CD4-positive, alpha-beta memory T cell (primary cell): Measurements from ENCODE around the gene ARIH2. TPM values are rescaled to one million over a fixed set of nuclear protein-coding genes. Genes with fewer than 3 reads are reported as not detected.

Source experiments
- CTCF ChIA-PET: fragments of 350-600 bp; sonication (Branson Sonifier 250); formaldehyde crosslinking; loops from one replicate; lab custom pipeline; 2021; ENCODE audit warnings: inconsistent platforms; ENCODE audit not compliant: partially characterized antibody; lab: Charles Lee
- POLR2A ChIA-PET: fragments of 350-600 bp; sonication (Branson Sonifier 250); formaldehyde crosslinking; loops from one replicate; lab custom pipeline; 2021; ENCODE audit not compliant: partially characterized antibody; lab: Charles Lee
- DNase-seq, 5 donors: peaks; one replicate each; pipeline versions ENCODE4 v3.0.0 to v3.0.0-alpha.2; 2020 to 2022; ENCODE audit warnings: mixed read lengths in 1 of 5
- H3K27ac ChIP-seq: one replicate; pipeline ENCODE4 v1.7.0; 2013; ENCODE audit warnings: low read depth, low read length
- H3K27me3 ChIP-seq: 2 replicates; pipeline ENCODE4 v1.7.0; 2013; ENCODE audit warnings: mild to moderate bottlenecking, low read length, moderate library complexity; ENCODE audit not compliant: insufficient read depth
- H3K36me3 ChIP-seq: 2 replicates; pipeline ENCODE4 v1.7.0; 2013; ENCODE audit warnings: mild to moderate bottlenecking, low read length, moderate library complexity; ENCODE audit not compliant: insufficient read depth
- H3K4me1 ChIP-seq: 2 replicates; pipeline ENCODE4 v1.7.0; 2013; ENCODE audit warnings: mild to moderate bottlenecking, low read length, moderate library complexity; ENCODE audit not compliant: insufficient read depth
- H3K4me3 ChIP-seq, 2 donors: one replicate each; pipeline ENCODE4 v1.7.0; 2013; ENCODE audit warnings: low read length in 2 of 2, mild to moderate bottlenecking in 1 of 2
- H3K9me3 ChIP-seq, 2 donors: one replicate each; pipeline ENCODE4 v1.7.0; 2013; ENCODE audit warnings: low read length in 2 of 2, control low read depth in 1 of 2; ENCODE audit not compliant: control insufficient read depth in 1 of 2
- H3K27ac Mint-ChIP-seq, 7 donors: one replicate each; pipeline ENCODE4 v1.8.0; 2020 to 2021; ENCODE audit warnings: mixed read lengths in 7 of 7, mild to moderate bottlenecking in 6 of 7, inconsistent platforms in 3 of 7, moderate library complexity in 3 of 7
- H3K27me3 Mint-ChIP-seq, 2 donors: one replicate each; pipeline ENCODE4 v1.8.0; 2020 to 2021; ENCODE audit warnings: mixed read lengths in 2 of 2
- H3K36me3 Mint-ChIP-seq, 2 donors: one replicate each; pipeline ENCODE4 v1.8.0; 2020 to 2021; ENCODE audit warnings: mixed read lengths in 2 of 2, inconsistent platforms in 1 of 2, mild to moderate bottlenecking in 1 of 2
- H3K4me1 Mint-ChIP-seq, 4 donors: one replicate each; pipeline ENCODE4 v1.8.0; 2020 to 2021; ENCODE audit warnings: mixed read lengths in 4 of 4, mild to moderate bottlenecking in 1 of 4
- H3K4me3 Mint-ChIP-seq, 8 donors: one replicate each; pipeline ENCODE4 v1.8.0; 2020 to 2021; ENCODE audit warnings: mixed read lengths in 8 of 8, mild to moderate bottlenecking in 7 of 8, moderate library complexity in 6 of 8, inconsistent platforms in 3 of 8
- H3K9me3 Mint-ChIP-seq, 8 donors: one replicate each; pipeline ENCODE4 v1.8.0; 2020 to 2021; ENCODE audit warnings: mixed read lengths in 8 of 8, mild to moderate bottlenecking in 5 of 8, inconsistent platforms in 3 of 8, moderate library complexity in 1 of 8
- intact Hi-C: fragments of 100-400 bp; cut with micrococcal nuclease; formaldehyde crosslinking; loops from one replicate; pipeline ENCODE4 v1.15.1; 2023
- polyA plus RNA-seq, 2 donors: library from polyadenylated mRNA; unstranded; fragments of 300-500 nt; fragmentation: Illumina TruSeq; gene quantifications; one replicate each; pipeline ENCODE4 v1.2.3, GENCODE V29; 2021
- total RNA-seq, 2 experiments: library from RNA; stranded (reverse); gene quantifications; one replicate each; pipeline ENCODE4 v1.2.3, GENCODE V29; 2021

The ARIH2 gene
- total and polyA plus RNA-seq, 4 experiments from 2014 or later, result 109 to 153 (median 145) TPM

- H3K4me3 ChIP-seq, result no peak overlapping the region
- no peaks in the 10 kb centered on the region for H3K27me3 Mint-ChIP-seq
- CTCF ChIA-PET, result interaction anchor here (1.1 kb wide), 1 partner anchor 14 kb away, joined by 5 read pairs; no protein-coding TSS in a partner anchor
- peaks cover 12% of the 10 kb centered on the region for H3K36me3 ChIP-seq
- DNase-seq, result no peak
- peaks cover 26% of the 10 kb centered on the region for H3K4me1 ChIP-seq
- peak overlapping the region in 5 of 7 donors; percentile 15 to 79 (median 19) for H3K27ac Mint-ChIP-seq
- intact Hi-C loops, result no loop called here
- H3K4me3 Mint-ChIP-seq, result no peak overlapping the region
- H3K27me3 ChIP-seq, result no peaks in the 10 kb centered on the region
- H3K9me3 Mint-ChIP-seq, result peaks cover 0 to 1% (median 0%) of the 10 kb centered on the region in 8 donors
- H3K4me1 Mint-ChIP-seq, result peaks cover 27 to 45% (median 37%) of the 10 kb centered on the region in 4 donors
- no peaks in the 10 kb centered on the region for H3K9me3 ChIP-seq
- H3K36me3 Mint-ChIP-seq, result peaks cover 27 to 38% of the 10 kb centered on the region in 2 donors
- no peak overlapping the region for H3K27ac ChIP-seq
- POLR2A ChIA-PET, result no interaction called here
These were observed 19.5 kb downstream of the ARIH2 start for GRCh38 chr3:48938156-48938555.

GRCh38 chr3:48938689-48939088 is 20.0 kb downstream of the ARIH2 start:
- POLR2A ChIA-PET, result no interaction called here
- no peak overlapping the region for H3K27ac ChIP-seq
- H3K4me1 Mint-ChIP-seq, result peaks cover 30 to 47% (median 38%) of the 10 kb centered on the region in 4 donors
- H3K36me3 ChIP-seq, result peaks cover 11% of the 10 kb centered on the region
- H3K4me3 Mint-ChIP-seq, result no peak overlapping the region
- peaks cover 28 to 37% of the 10 kb centered on the region in 2 donors for H3K36me3 Mint-ChIP-seq
- H3K9me3 Mint-ChIP-seq, result peaks cover 0 to 1% (median 0%) of the 10 kb centered on the region in 8 donors
- H3K27ac Mint-ChIP-seq, result peak overlapping the region in 5 of 7 donors; percentile 10 to 79 (median 19)
- H3K27me3 Mint-ChIP-seq, result no peaks in the 10 kb centered on the region
- DNase-seq, result no peak
- CTCF ChIA-PET, result interaction anchor here (1.1 to 1.2 kb wide), 2 partner anchors 12 to 13 kb away, joined by 4 to 5 read pairs; no protein-coding TSS in a partner anchor
- no peaks in the 10 kb centered on the region for H3K9me3 ChIP-seq
- H3K4me3 ChIP-seq, result no peak overlapping the region
- intact Hi-C loops, result no loop called here
- H3K27me3 ChIP-seq, result no peaks in the 10 kb centered on the region
- peaks cover 26% of the 10 kb centered on the region for H3K4me1 ChIP-seq

GRCh38 chr3:48945432-48945831 is 26.8 kb downstream of the ARIH2 start:
- no peak for DNase-seq
- peaks cover 20 to 31% (median 27%) of the 10 kb centered on the region in 4 donors for H3K4me1 Mint-ChIP-seq
- no peaks in the 10 kb centered on the region for H3K9me3 Mint-ChIP-seq
- ChIA-PET CTCF (no interaction called here), POLR2A (no interaction called here)
- no peaks in the 10 kb centered on the region for H3K9me3 ChIP-seq
- H3K27me3 Mint-ChIP-seq, result no peaks in the 10 kb centered on the region
- no peak overlapping the region for H3K4me3 Mint-ChIP-seq
- no peak overlapping the region for H3K27ac ChIP-seq
- H3K27ac Mint-ChIP-seq, result peak overlapping the region; percentile 19 to 90 (median 48)
- H3K4me3 ChIP-seq, result no peak overlapping the region
- H3K27me3 ChIP-seq, result no peaks in the 10 kb centered on the region
- H3K36me3 ChIP-seq, result peaks cover 5% of the 10 kb centered on the region
- peaks cover 5 to 16% of the 10 kb centered on the region in 2 donors for H3K36me3 Mint-ChIP-seq
- peaks cover 6% of the 10 kb centered on the region for H3K4me1 ChIP-seq
- intact Hi-C loops, result no loop called here

GRCh38 chr3:48945891-48946549 is 27.4 kb downstream of the ARIH2 start:
- Mint-ChIP-seq H3K9me3 (no peaks in the 10 kb centered on the region), H3K4me1 (peaks cover 20 to 31% (median 26%) of the 10 kb centered on the region in 4 donors)

GRCh38 chr3:48949376-48949717 is 30.7 kb downstream of the ARIH2 start:
- H3K27ac Mint-ChIP-seq, result peak overlapping the region in 1 of 7 donors; percentile 55
- Histone ChIP-seq H3K4me3 (no peak overlapping the region), H3K27ac (no peak overlapping the region), H3K9me3 (no peaks in the 10 kb centered on the region), H3K36me3 (peaks cover 5% of the 10 kb centered on the region), H3K27me3 (no peaks in the 10 kb centered on the region), H3K4me1 (peaks cover 6% of the 10 kb centered on the region)
- no peak overlapping the region for H3K4me3 Mint-ChIP-seq
- POLR2A ChIA-PET, result no interaction called here
- H3K9me3 Mint-ChIP-seq, result no peaks in the 10 kb centered on the region
- H3K36me3 Mint-ChIP-seq, result peaks cover 5 to 18% of the 10 kb centered on the region in 2 donors
- CTCF ChIA-PET, result interaction anchor here (4.6 kb wide), 1 partner anchor 212 kb away, joined by 40 read pairs; no protein-coding TSS in a partner anchor
- DNase-seq, result no peak
- no peaks in the 10 kb centered on the region for H3K27me3 Mint-ChIP-seq
- intact Hi-C loops, result no loop called here
- H3K4me1 Mint-ChIP-seq, result peaks cover 16 to 27% (median 24%) of the 10 kb centered on the region in 4 donors

More at GRCh38 chr3:48945891-48946549, 27.4 kb downstream of the ARIH2 start:
- Histone ChIP-seq H3K27ac (no peak overlapping the region), H3K27me3 (no peaks in the 10 kb centered on the region), H3K36me3 (peaks cover 5% of the 10 kb centered on the region), H3K4me3 (no peak overlapping the region), H3K9me3 (no peaks in the 10 kb centered on the region), H3K4me1 (peaks cover 6% of the 10 kb centered on the region)
- H3K4me3 Mint-ChIP-seq, result no peak overlapping the region
- no peaks in the 10 kb centered on the region for H3K27me3 Mint-ChIP-seq
- H3K36me3 Mint-ChIP-seq, result peaks cover 5 to 16% of the 10 kb centered on the region in 2 donors
- CTCF ChIA-PET, result no interaction called here
- intact Hi-C loops, result no loop called here
- H3K27ac Mint-ChIP-seq, result peak overlapping the region in 6 of 7 donors; percentile 36 to 89 (median 64)
- POLR2A ChIA-PET, result no interaction called here
- DNase-seq, result no peak

- ChIA-PET POLR2A (interaction anchor here (1.0 kb wide), 1 partner anchor 210 kb away, joined by 3 read pairs; no protein-coding TSS in a partner anchor), CTCF (interaction anchor here (0.8 to 4.6 kb wide), 4 partner anchors 11 to 213 kb away, joined by 3 to 40 read pairs (median 4); no protein-coding TSS in a partner anchor)
- no peak overlapping the region for H3K4me3 Mint-ChIP-seq
- Histone ChIP-seq H3K27me3 (no peaks in the 10 kb centered on the region), H3K9me3 (no peaks in the 10 kb centered on the region), H3K36me3 (peaks cover 5% of the 10 kb centered on the region), H3K4me3 (no peak overlapping the region), H3K27ac (no peak overlapping the region), H3K4me1 (peaks cover 6% of the 10 kb centered on the region)
- peaks cover 12 to 23% (median 17%) of the 10 kb centered on the region in 4 donors for H3K4me1 Mint-ChIP-seq
- no peak for DNase-seq
- peaks cover 9 to 15% of the 10 kb centered on the region in 2 donors for H3K36me3 Mint-ChIP-seq
- peak overlapping the region in 4 of 7 donors; percentile 31 to 84 (median 62) for H3K27ac Mint-ChIP-seq
- H3K27me3 Mint-ChIP-seq, result no peaks in the 10 kb centered on the region
- intact Hi-C loops, result no loop called here
- H3K9me3 Mint-ChIP-seq, result no peaks in the 10 kb centered on the region
These were observed 31.4 kb downstream of the ARIH2 start for GRCh38 chr3:48950051-48950450.

- H3K27me3 Mint-ChIP-seq, result no peaks in the 10 kb centered on the region
- H3K27ac Mint-ChIP-seq, result no peak overlapping the region
- H3K4me1 Mint-ChIP-seq, result peaks cover 9 to 17% (median 10%) of the 10 kb centered on the region in 4 donors
- no peaks in the 10 kb centered on the region for H3K9me3 Mint-ChIP-seq
- Histone ChIP-seq H3K4me3 (no peak overlapping the region), H3K9me3 (no peaks in the 10 kb centered on the region), H3K27me3 (no peaks in the 10 kb centered on the region), H3K27ac (no peak overlapping the region), H3K4me1 (peaks cover 6% of the 10 kb centered on the region), H3K36me3 (peaks cover 4% of the 10 kb centered on the region)
- intact Hi-C loops, result no loop called here
- peaks cover 8 to 14% of the 10 kb centered on the region in 2 donors for H3K36me3 Mint-ChIP-seq
- ChIA-PET POLR2A (interaction anchor here (1.5 kb wide), 1 partner anchor 33 kb away, joined by 4 read pairs; the partner anchor contains the start of gene ARIH2), CTCF (interaction anchor here (0.8 to 4.6 kb wide), 12 partner anchors 8 to 221 kb away, joined by 3 to 40 read pairs (median 4); partner anchors contain the start of gene SLC25A20)
- no peak overlapping the region for H3K4me3 Mint-ChIP-seq
- no peak for DNase-seq
These were observed 33.1 kb downstream of the ARIH2 start for GRCh38 chr3:48951764-48952163.
